Brain microvascular endothelial cell (primary cell): ENCODE results near the gene EPHA4.

Source experiments
- DNase-seq: peaks from one replicate; pipeline ENCODE4 v3.0.0-alpha.2; 2020
- H3K27ac ChIP-seq: fragments of 250-450 bp; sonication (Bioruptor Pico); 2 replicates; pipeline ENCODE4 v1.5.1; 2020; ENCODE audit warnings: mild to moderate bottlenecking, moderate library complexity
- H3K27me3 ChIP-seq: fragments of 250-450 bp; sonication (Bioruptor Pico); replicated peaks from 2 replicates; pipeline ENCODE4 v1.5.1; 2020; ENCODE audit warnings: mild to moderate bottlenecking
- H3K36me3 ChIP-seq: fragments of 250-450 bp; sonication (Bioruptor Pico); replicated peaks from 2 replicates; pipeline ENCODE4 v1.5.1; 2020; ENCODE audit warnings: mild to moderate bottlenecking
- H3K4me3 ChIP-seq: 2 replicates; pipeline ENCODE4 v1.5.1; 2011; ENCODE audit warnings: low read depth, mild to moderate bottlenecking, control low read depth, low read length, moderate library complexity
- CTCF ChIP-seq: IDR thresholded peaks from 2 replicates; pipeline ENCODE4 v1.5.1; 2011; ENCODE audit warnings: low read depth, mild to moderate bottlenecking, moderate library complexity, low read length, control low read depth, inconsistent platforms; ENCODE audit errors: missing control alignments
- in situ Hi-C: cut with HindIII; loops from 2 replicates; pipeline ENCODE4 v1.10.0; 2017; ENCODE audit warnings: low sequenced_read_pairs, low pct_ligation_motif_present

The EPHA4 gene

GRCh38 chr2:221549143-221549542 lies 23.0 kb downstream of the EPHA4 start:
- H3K27me3 ChIP-seq: no peaks in the 10 kb centered on the region
- no peak overlapping the region for H3K27ac ChIP-seq
- no peak overlapping the region for H3K4me3 ChIP-seq
- H3K36me3 ChIP-seq: no peaks in the 10 kb centered on the region
- in situ Hi-C loops: no loop called here
- DNase-seq: no peak
- no peak for TF ChIP-seq CTCF

- Histone ChIP-seq H3K36me3 (no peaks in the 10 kb centered on the region), H3K27ac (no peak overlapping the region), H3K4me3 (no peak overlapping the region), H3K27me3 (no peaks in the 10 kb centered on the region)
- in situ Hi-C loops: no loop called here
- no peak for DNase-seq
- TF ChIP-seq CTCF: no peak
Observed at GRCh38 chr2:221546505-221547225, 25.4 kb downstream of the EPHA4 start.

- no peaks in the 10 kb centered on the region for H3K36me3 ChIP-seq
- in situ Hi-C loops: no loop called here
- no peak for DNase-seq
Observed at GRCh38 chr2:221541131-221541735, 30.9 kb downstream of the EPHA4 start.

GRCh38 chr2:221539246-221539645 lies 32.9 kb downstream of the EPHA4 start:
- in situ Hi-C loops: no loop called here
- no peak overlapping the region for H3K27ac ChIP-seq
- H3K27me3 ChIP-seq: no peaks in the 10 kb centered on the region
- no peaks in the 10 kb centered on the region for H3K36me3 ChIP-seq
- no peak overlapping the region for H3K4me3 ChIP-seq
- no peak for TF ChIP-seq CTCF
- no peak for DNase-seq

More at GRCh38 chr2:221541131-221541735, 30.9 kb downstream of the EPHA4 start:
- Histone ChIP-seq H3K4me3 (no peak overlapping the region), H3K27me3 (no peaks in the 10 kb centered on the region), H3K27ac (no peak overlapping the region)
- no peak for TF ChIP-seq CTCF

- Histone ChIP-seq H3K27me3 (no peaks in the 10 kb centered on the region), H3K4me3 (no peak overlapping the region), H3K27ac (no peak overlapping the region), H3K36me3 (no peaks in the 10 kb centered on the region)
- no peak for DNase-seq
- in situ Hi-C loops: no loop called here
- no peak for TF ChIP-seq CTCF
Observed at GRCh38 chr2:221535824-221536223, 36.3 kb downstream of the EPHA4 start.

- no peaks in the 10 kb centered on the region for H3K36me3 ChIP-seq
- no peaks in the 10 kb centered on the region for H3K27me3 ChIP-seq
- in situ Hi-C loops: no loop called here
- no peak for DNase-seq
- TF ChIP-seq CTCF: no peak
- no peak overlapping the region for H3K27ac ChIP-seq
- no peak overlapping the region for H3K4me3 ChIP-seq
Observed at GRCh38 chr2:221533299-221533698, 38.8 kb downstream of the EPHA4 start.
